ENCODE results near the gene LRMDA.

Gene LRMDA

GRCh38 chr10:76444034-76444800 is 1012.8 kb downstream of the LRMDA start:
- no peak for TF ChIP-seq CTCF (IDR thresholded peaks at IDR 0.05; ENCODE audit: low read depth, low read length, missing control alignments)
- in situ Hi-C loops (cut with HindIII; ENCODE audit: low sequenced_read_pairs): no loop called here
- H3K4me3 ChIP-seq (ENCODE audit: low read depth, low read length): no peak overlapping the region
- no peak for DNase-seq (ENCODE audit: low read depth)

GRCh38 chr10:76447578-76447977 is 1016.2 kb downstream of the LRMDA start:
- DNase-seq (ENCODE audit: low read depth): no peak
- no peak overlapping the region for H3K4me3 ChIP-seq (ENCODE audit: low read depth, low read length)
- no peak for TF ChIP-seq CTCF (IDR thresholded peaks at IDR 0.05; ENCODE audit: low read depth, low read length, missing control alignments)
- in situ Hi-C loops (cut with HindIII; ENCODE audit: low sequenced_read_pairs): no loop called here

- no peak for DNase-seq (ENCODE audit: low read depth)
- H3K4me3 ChIP-seq (ENCODE audit: low read depth, low read length): no peak overlapping the region
- in situ Hi-C loops (cut with HindIII; ENCODE audit: low sequenced_read_pairs): no loop called here
- no peak for TF ChIP-seq CTCF (IDR thresholded peaks at IDR 0.05; ENCODE audit: low read depth, low read length, missing control alignments)
These were observed 1020.5 kb downstream of the LRMDA start for GRCh38 chr10:76451911-76452310.

GRCh38 chr10:76453332-76453731 is 1021.9 kb downstream of the LRMDA start:
- no peak overlapping the region for H3K4me3 ChIP-seq (ENCODE audit: low read depth, low read length)
- no peak for TF ChIP-seq CTCF (IDR thresholded peaks at IDR 0.05; ENCODE audit: low read depth, low read length, missing control alignments)
- DNase-seq (ENCODE audit: low read depth): no peak
- in situ Hi-C loops (cut with HindIII; ENCODE audit: low sequenced_read_pairs): no loop called here

GRCh38 chr10:76453997-76454396 is 1022.6 kb downstream of the LRMDA start:
- no peak overlapping the region for H3K4me3 ChIP-seq (ENCODE audit: low read depth, low read length)

GRCh38 chr10:76454506-76455140 is 1023.2 kb downstream of the LRMDA start:
- in situ Hi-C loops (cut with HindIII; ENCODE audit: low sequenced_read_pairs): no loop called here
- TF ChIP-seq CTCF (IDR thresholded peaks at IDR 0.05; ENCODE audit: low read depth, low read length, missing control alignments): no peak
- no peak for DNase-seq (ENCODE audit: low read depth)
- H3K4me3 ChIP-seq (ENCODE audit: low read depth, low read length): no peak overlapping the region

More at GRCh38 chr10:76453997-76454396, 1022.6 kb downstream of the LRMDA start:
- in situ Hi-C loops (cut with HindIII; ENCODE audit: low sequenced_read_pairs): no loop called here
- TF ChIP-seq CTCF (IDR thresholded peaks at IDR 0.05; ENCODE audit: low read depth, low read length, missing control alignments): no peak
- DNase-seq (ENCODE audit: low read depth): no peak

Data from astrocyte of the cerebellum (primary cell).